ENCODE results near the gene PDE4B. TPM values are rescaled to one million over a fixed set of nuclear protein-coding genes. Genes with fewer than 3 reads are reported as not detected.

Gene PDE4B
- total RNA-seq, 2 donors from 2014 or later = 114 to 132 TPM

DNA sequence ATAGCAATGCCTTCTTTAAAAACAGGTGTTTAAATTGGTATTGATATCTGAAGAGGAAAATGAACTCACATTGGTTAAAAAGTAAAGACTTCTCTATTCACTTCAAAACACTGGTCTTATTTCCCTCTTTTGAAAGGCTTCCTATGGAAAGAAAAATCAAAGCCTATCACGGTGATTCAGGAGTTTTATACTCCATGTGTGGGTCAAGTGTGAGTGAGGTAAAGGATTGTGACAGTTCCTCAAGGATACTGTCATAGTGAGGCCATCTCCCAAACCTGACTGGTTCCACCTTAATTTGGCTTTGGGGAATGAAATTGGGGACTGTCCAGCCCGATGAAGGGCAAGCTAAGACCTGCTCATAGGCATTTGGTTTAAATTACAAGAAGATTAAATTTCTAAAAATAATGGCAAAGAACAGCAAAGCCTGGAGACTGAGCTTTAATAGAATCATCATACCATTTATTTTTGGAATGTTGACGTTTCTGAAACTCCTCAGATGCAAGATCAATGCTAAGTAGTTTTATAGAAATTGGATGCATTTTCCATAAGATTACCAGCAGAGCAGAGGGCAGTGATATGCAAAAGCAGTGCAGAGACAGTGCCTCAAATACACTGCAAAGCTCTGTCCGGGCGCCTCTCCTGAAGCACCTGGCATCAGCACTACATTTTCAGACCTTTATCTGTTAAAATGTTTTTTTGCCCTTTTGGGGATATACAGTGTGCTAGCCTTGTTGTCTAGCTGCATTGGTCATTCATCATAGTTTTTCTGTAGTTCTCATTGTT is 439.2 kb downstream of the PDE4B start:
- peaks cover 2% of the 10 kb centered on the region for H3K36me3 Mint-ChIP-seq (ENCODE audit: low read depth)
- no peak overlapping the region for H3K4me3 Mint-ChIP-seq
- no peak overlapping the region for H3K27ac Mint-ChIP-seq
- no peak for ATAC-seq
- peaks cover 2% of the 10 kb centered on the region for H3K4me1 Mint-ChIP-seq
- H3K9me3 ChIP-seq (ENCODE audit: control insufficient read depth, low read length, poor library complexity, severe bottlenecking) = no peaks in the 10 kb centered on the region
- no peak for DNase-seq
- H3K27me3 Mint-ChIP-seq = peaks cover 26% of the 10 kb centered on the region

DNA sequence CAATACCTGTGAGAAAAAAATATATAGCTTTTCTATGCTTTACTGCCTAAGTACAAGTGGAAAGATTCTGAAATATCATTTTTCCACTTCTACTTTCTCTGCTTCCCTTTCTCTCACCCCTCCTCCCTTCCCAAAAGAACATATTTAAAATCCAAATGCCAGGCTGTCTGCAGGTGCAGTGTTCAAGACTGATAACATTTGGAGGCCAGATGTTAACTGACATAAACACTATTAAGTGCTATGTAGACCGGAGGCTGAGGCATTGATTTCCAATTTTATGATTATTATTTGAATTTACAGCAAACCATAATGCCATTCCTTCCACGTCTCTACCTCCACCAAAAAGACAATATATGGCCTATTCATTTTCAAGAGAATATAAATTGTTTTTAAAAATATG is 444.3 kb downstream of the PDE4B start:
- H3K4me1 Mint-ChIP-seq = peaks cover 5% of the 10 kb centered on the region
- DNase-seq = no peak
- no peak for ATAC-seq

GRCh38 chr1:66237722-66238479 is 445.2 kb downstream of the PDE4B start:
- no peak overlapping the region for H3K27ac Mint-ChIP-seq
- ATAC-seq = no peak

More for the DNA sequence above, 444.3 kb downstream of the PDE4B start:
- Mint-ChIP-seq H3K4me3 (no peak overlapping the region), H3K27me3 (peaks cover 44% of the 10 kb centered on the region), H3K27ac (no peak overlapping the region), H3K36me3 (ENCODE audit: low read depth) (peaks cover 8% of the 10 kb centered on the region)
- H3K9me3 ChIP-seq (ENCODE audit: control insufficient read depth, low read length, poor library complexity, severe bottlenecking) = no peaks in the 10 kb centered on the region

GRCh38 chr1:66239834-66240233 is 447.1 kb downstream of the PDE4B start:
- Mint-ChIP-seq H3K27ac (no peak overlapping the region), H3K4me1 (peaks cover 3% of the 10 kb centered on the region), H3K36me3 (ENCODE audit: low read depth) (peaks cover 6% of the 10 kb centered on the region), H3K4me3 (no peak overlapping the region), H3K27me3 (peaks cover 34% of the 10 kb centered on the region)
- ATAC-seq = no peak
- no peak for DNase-seq
- H3K9me3 ChIP-seq (ENCODE audit: control insufficient read depth, low read length, poor library complexity, severe bottlenecking) = no peaks in the 10 kb centered on the region

More at GRCh38 chr1:66237722-66238479, 445.2 kb downstream of the PDE4B start:
- H3K9me3 ChIP-seq (ENCODE audit: control insufficient read depth, low read length, poor library complexity, severe bottlenecking) = no peaks in the 10 kb centered on the region
- Mint-ChIP-seq H3K4me3 (no peak overlapping the region), H3K4me1 (peaks cover 5% of the 10 kb centered on the region), H3K36me3 (ENCODE audit: low read depth) (peaks cover 8% of the 10 kb centered on the region), H3K27me3 (peaks cover 37% of the 10 kb centered on the region)
- no peak for DNase-seq

DNA sequence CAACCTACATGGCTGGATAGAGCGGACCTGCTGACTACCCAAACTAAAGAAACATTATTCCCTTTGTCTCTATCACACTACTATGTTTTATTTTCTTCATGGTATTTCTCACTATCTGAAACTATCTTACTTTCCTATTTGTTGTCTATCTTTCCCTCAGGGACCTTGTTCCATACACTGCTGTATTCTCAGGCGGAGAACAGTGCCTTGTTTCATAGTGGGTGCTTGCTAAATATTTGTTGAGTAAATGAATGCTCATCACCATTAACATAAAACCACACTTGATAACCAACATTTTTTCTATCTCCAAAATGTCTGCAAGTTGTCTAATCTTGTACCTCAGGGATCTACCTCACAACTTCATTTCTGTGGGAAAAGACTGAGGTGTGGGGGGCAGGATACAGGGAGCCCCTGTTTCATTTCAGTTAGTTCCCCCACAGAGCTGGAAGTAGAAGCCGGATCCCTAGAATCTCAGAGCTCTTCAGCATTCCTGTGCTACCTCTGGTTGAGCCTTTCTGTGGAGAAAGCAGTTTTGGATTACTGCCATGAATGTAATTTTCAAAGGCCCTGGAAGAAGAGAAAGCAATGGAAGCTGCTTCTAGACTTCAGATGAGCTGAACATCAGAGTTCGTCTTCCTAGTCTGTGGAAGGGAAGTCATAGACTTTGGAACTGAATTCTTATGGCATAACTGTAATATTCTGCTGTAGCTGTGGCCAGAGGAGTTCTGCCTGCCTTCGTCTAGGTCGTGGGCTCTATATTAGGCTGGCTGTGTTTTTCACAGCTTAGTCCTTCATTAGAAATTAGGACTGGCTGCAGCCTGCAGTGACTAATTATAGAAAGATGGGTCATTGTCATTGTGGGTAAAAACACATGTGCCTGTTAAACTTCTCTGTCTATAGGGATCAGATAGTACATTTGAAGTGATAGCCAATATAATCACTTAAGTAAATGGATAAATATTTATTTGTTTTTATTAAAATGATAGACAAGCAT is 448.1 kb downstream of the PDE4B start:
- Mint-ChIP-seq H3K4me3 (no peak overlapping the region), H3K36me3 (ENCODE audit: low read depth) (peaks cover 6% of the 10 kb centered on the region), H3K27me3 (peaks cover 25% of the 10 kb centered on the region), H3K4me1 (peaks cover 11% of the 10 kb centered on the region), H3K27ac (no peak overlapping the region)
- DNase-seq (no peak), ATAC-seq (no peak)
- no peaks in the 10 kb centered on the region for H3K9me3 ChIP-seq (ENCODE audit: control insufficient read depth, low read length, poor library complexity, severe bottlenecking)

- peak; percentile 61 to 71 (median 64) for DNase-seq
- Mint-ChIP-seq H3K4me3 (no peak overlapping the region), H3K4me1 (peaks cover 24% of the 10 kb centered on the region), H3K36me3 (ENCODE audit: low read depth) (peaks cover 6% of the 10 kb centered on the region), H3K27me3 (peaks cover 8% of the 10 kb centered on the region), H3K27ac (no peak overlapping the region)
- peak; percentile 81 for ATAC-seq
- no peaks in the 10 kb centered on the region for H3K9me3 ChIP-seq (ENCODE audit: control insufficient read depth, low read length, poor library complexity, severe bottlenecking)
Measured at GRCh38 chr1:66242646-66243547, 450.2 kb downstream of the PDE4B start.

- peaks cover 24% of the 10 kb centered on the region for H3K4me1 Mint-ChIP-seq
- H3K27me3 Mint-ChIP-seq = peaks cover under 1% of the 10 kb centered on the region
- no peaks in the 10 kb centered on the region for H3K36me3 Mint-ChIP-seq (ENCODE audit: low read depth)
- H3K27ac Mint-ChIP-seq = no peak overlapping the region
- no peak overlapping the region for H3K4me3 Mint-ChIP-seq
- ATAC-seq = peak; percentile 29
- H3K9me3 ChIP-seq (ENCODE audit: control insufficient read depth, low read length, poor library complexity, severe bottlenecking) = no peaks in the 10 kb centered on the region
- DNase-seq = no peak
Measured at GRCh38 chr1:66243548-66244130, 450.9 kb downstream of the PDE4B start.

- ATAC-seq (no peak), DNase-seq (no peak)
- Mint-ChIP-seq H3K27me3 (no peaks in the 10 kb centered on the region), H3K4me1 (peaks cover 25% of the 10 kb centered on the region), H3K36me3 (ENCODE audit: low read depth) (no peaks in the 10 kb centered on the region), H3K27ac (no peak overlapping the region), H3K4me3 (no peak overlapping the region)
- H3K9me3 ChIP-seq (ENCODE audit: control insufficient read depth, low read length, poor library complexity, severe bottlenecking) = no peaks in the 10 kb centered on the region
Measured at GRCh38 chr1:66244429-66244828, 451.7 kb downstream of the PDE4B start.

DNA sequence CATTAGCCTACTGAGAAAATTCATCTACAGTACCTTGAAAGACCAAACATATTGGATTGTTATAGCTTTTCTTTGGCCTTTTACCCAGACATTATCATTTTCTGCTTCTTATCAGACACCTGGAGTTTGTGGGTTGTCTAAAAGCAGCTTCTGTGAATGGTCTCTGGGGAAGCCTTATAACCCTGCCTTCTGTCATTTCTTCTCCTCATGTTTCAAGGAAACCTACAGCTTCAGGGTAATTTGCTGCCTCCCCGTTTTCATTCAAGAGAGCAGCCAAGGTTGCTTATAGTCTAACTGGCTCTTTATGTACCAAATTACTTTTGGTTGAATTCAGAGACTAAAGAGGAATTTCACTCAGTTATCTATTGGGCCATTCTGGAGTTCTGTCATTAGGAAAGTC is 453.0 kb downstream of the PDE4B start:
- no peaks in the 10 kb centered on the region for H3K9me3 ChIP-seq (ENCODE audit: control insufficient read depth, low read length, poor library complexity, severe bottlenecking)
- ATAC-seq = no peak

DNA sequence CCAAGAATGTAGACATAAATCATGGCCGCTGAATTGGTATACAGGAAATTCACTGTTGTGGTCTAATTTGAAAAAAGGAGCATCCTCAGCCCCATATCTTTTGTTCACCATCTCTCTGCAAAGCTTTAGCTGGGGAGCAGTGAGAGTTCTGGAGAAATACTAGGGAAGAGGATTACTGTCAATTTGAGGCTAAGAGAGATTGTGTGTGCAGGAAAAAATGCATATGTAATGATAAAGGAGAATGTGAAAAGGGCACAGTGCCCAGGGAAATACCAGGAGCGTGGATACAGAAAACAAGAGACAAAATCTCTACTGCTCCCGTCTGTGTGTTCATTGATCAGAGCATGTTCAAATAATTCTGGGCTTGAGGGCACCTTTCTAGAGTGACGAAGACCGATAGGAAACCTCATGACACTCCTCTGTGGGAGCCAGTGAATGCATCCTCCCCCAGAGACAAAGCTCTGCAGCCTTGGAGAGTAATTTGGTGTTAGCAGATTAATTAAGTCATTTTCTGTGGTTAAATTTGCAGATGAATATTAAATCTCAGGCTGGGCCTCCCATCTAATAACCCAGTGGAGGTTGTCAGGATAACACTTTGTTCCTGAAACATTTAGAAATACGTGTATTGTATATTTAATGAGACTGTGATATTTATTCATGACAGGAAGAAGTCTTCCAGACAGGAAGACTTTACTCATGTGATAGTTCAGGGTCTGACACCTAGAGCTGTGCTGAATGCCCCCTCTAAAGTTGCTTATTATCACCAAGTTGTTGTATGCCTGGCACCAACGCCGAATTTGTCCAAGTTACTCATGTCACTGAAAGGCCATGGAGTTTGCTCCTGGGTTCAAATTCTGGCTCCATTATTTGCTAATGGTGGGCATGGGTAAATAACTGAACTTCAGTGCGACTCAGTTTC is 453.9 kb downstream of the PDE4B start:
- Mint-ChIP-seq H3K4me3 (peak overlapping the region; percentile 84), H3K27ac (no peak overlapping the region), H3K36me3 (ENCODE audit: low read depth) (no peaks in the 10 kb centered on the region), H3K27me3 (no peaks in the 10 kb centered on the region), H3K4me1 (peaks cover 29% of the 10 kb centered on the region)
- peak; percentile 22 for ATAC-seq
- no peak for DNase-seq
- no peaks in the 10 kb centered on the region for H3K9me3 ChIP-seq (ENCODE audit: control insufficient read depth, low read length, poor library complexity, severe bottlenecking)

More for the DNA sequence above, 453.0 kb downstream of the PDE4B start:
- H3K4me3 Mint-ChIP-seq = peak overlapping the region; percentile 19
- DNase-seq = no peak
- H3K4me1 Mint-ChIP-seq = peaks cover 25% of the 10 kb centered on the region
- no peaks in the 10 kb centered on the region for H3K36me3 Mint-ChIP-seq (ENCODE audit: low read depth)
- H3K27me3 Mint-ChIP-seq = no peaks in the 10 kb centered on the region
- H3K27ac Mint-ChIP-seq = no peak overlapping the region

Data from T-helper 17 cell (primary cell).